GM12892 (cell line): Measurements from ENCODE around the gene TMEM114.

ENCODE experiments used
- POLR2A ChIP-seq: IDR thresholded peaks from 2 replicates; pipeline ENCODE4 v1.6.1; 2011; ENCODE audit warnings: low read depth, low read length, control low read depth
- POLR2AphosphoS5 ChIP-seq: IDR thresholded peaks from 2 replicates; pipeline ENCODE4 v1.6.1; 2011; ENCODE audit warnings: low read depth, low read length, control low read depth
- TAF1 ChIP-seq: IDR thresholded peaks from 2 replicates; pipeline ENCODE4 v1.6.1; 2011; ENCODE audit warnings: low read depth, mild to moderate bottlenecking, control low read depth, low read length, borderline replicate concordance

DNA sequence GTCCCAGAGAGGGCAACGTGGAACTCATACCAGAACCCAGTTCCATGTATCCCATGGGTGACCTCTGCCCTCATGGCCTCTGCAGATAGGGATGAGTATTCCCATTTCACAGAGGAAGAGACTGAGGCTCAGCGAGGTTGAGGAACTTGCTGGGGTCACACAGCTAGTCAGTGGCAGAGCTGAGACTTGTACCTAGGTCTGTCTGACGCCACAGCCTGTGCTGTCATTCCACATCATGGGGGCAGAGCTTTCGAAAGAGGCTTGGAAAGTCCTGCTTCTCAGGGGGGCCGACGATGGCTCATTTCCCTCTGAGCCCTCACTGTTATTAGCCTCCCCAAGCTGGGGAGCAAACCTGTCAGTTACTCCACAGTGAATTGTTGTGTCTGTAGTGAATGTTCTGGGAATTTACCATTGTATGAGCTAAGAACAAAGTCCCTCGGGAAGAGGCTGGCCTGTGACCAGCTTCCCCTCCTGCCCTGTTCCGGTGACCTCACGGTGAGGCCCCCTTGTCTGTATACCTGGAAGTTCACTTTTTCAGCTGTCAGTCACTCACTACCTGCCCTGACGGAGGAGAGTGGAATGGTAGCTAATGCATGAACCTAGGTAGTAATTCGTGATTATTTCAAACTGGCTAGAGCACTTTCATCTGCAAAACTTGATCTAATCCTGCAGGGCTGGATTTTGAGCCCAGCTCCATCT lies 40.1 kb upstream of the TMEM114 start:
- TF ChIP-seq POLR2AphosphoS5 (no peak), TAF1 (no peak), POLR2A (no peak)
